IMR-90 (cell line): ENCODE measurements around the gene TMPRSS6. TPM values are rescaled to one million over a fixed set of nuclear protein-coding genes. Genes with fewer than 3 reads are reported as not detected.

Source experiments
- ATAC-seq: fragments of 200-7000 bp; cut with Tn5 transposase; 2 replicates; pipeline ENCODE4 v1.9.1; 2020; ENCODE audit warnings: low read depth, mild to moderate bottlenecking, moderate library complexity
- BruUV-seq: library from RNA; stranded (reverse); fragments of 400-500 nt; replicated peaks from 2 replicates; lab custom pipeline; 2021; lab: Mats Ljungman, UMichigan
- CTCF ChIA-PET: fragments of 300-600 bp; formaldehyde crosslinking; extraction: SDS; loops from one replicate; lab custom pipeline; 2021; ENCODE audit warnings: antibody characterized with exemption; lab: Yijun Ruan, JAX
- POLR2A ChIA-PET: fragments of 300-600 bp; sonication (Branson Sonifier 250); formaldehyde crosslinking; loops from one replicate; lab custom pipeline; 2022; ENCODE audit warnings: antibody characterized with exemption; ENCODE audit not compliant: unreplicated experiment; lab: Charles Lee
- DNase-seq: peaks from one replicate; pipeline ENCODE4 v3.0.0; 2013
- H2AFZ ChIP-seq: replicated peaks from 2 replicates; pipeline ENCODE3; 2013; ENCODE audit warnings: low read length, mild to moderate bottlenecking; ENCODE audit not compliant: poor library complexity
- H2AK5ac ChIP-seq: 2 replicates; pipeline ENCODE4 v1.6.1; 2013; ENCODE audit warnings: low read depth, low read length, inconsistent platforms
- H2AK9ac ChIP-seq: replicated peaks from 2 replicates; pipeline ENCODE3; 2013; ENCODE audit warnings: mild to moderate bottlenecking, low read depth, low read length, moderate library complexity; ENCODE audit not compliant: poor library complexity
- H2BK120ac ChIP-seq: 2 replicates; pipeline ENCODE4 v1.6.1; 2013; ENCODE audit warnings: low read depth, low read length, inconsistent platforms
- H2BK15ac ChIP-seq: 3 replicates; pipeline ENCODE4 v1.6.1; 2013; ENCODE audit warnings: low read depth, low read length, inconsistent platforms
- H2BK20ac ChIP-seq: 2 replicates; pipeline ENCODE4 v1.6.1; 2013; ENCODE audit warnings: low read depth, mild to moderate bottlenecking, inconsistent platforms, low read length, moderate library complexity
- H2BK5ac ChIP-seq: 2 replicates; pipeline ENCODE4 v1.6.1; 2013; ENCODE audit warnings: mild to moderate bottlenecking, low read depth, low read length, inconsistent platforms; ENCODE audit not compliant: poor library complexity, severe bottlenecking
- H3K14ac ChIP-seq: replicated peaks from 2 replicates; pipeline ENCODE4 v1.6.1; 2013; ENCODE audit warnings: low read depth, low read length, inconsistent platforms
- H3K18ac ChIP-seq: 2 replicates; pipeline ENCODE4 v1.6.1; 2013; ENCODE audit warnings: low read depth, low read length, control low read depth
- H3K23ac ChIP-seq: 2 replicates; pipeline ENCODE4 v1.6.1; 2013; ENCODE audit warnings: low read depth, low read length, inconsistent platforms
- H3K27ac ChIP-seq: 2 replicates; pipeline ENCODE4 v1.5.1; 2013; ENCODE audit warnings: mild to moderate bottlenecking, control low read depth, low read length; ENCODE audit not compliant: insufficient read depth
- H3K27me3 ChIP-seq: 2 replicates; pipeline ENCODE4 v1.6.1; 2013; ENCODE audit warnings: low read length; ENCODE audit not compliant: control insufficient read depth, insufficient read depth
- H3K36me3 ChIP-seq: 2 replicates; pipeline ENCODE4 v1.6.1; 2013; ENCODE audit warnings: low read length, mixed read lengths; ENCODE audit not compliant: control insufficient read depth, insufficient read depth
- H3K4ac ChIP-seq: 2 replicates; pipeline ENCODE4 v1.6.1; 2013; ENCODE audit warnings: low read depth, low read length, inconsistent platforms
- H3K4me1 ChIP-seq: 2 replicates; pipeline ENCODE4 v1.6.1; 2013; ENCODE audit warnings: low read length, mixed read lengths; ENCODE audit not compliant: control insufficient read depth, insufficient read depth
- H3K4me2 ChIP-seq: 2 replicates; pipeline ENCODE4 v1.6.1; 2013; ENCODE audit warnings: low read depth, mild to moderate bottlenecking, control low read depth, low read length, moderate library complexity
- H3K4me3 ChIP-seq: 2 replicates; pipeline ENCODE4 v1.5.1; 2013; ENCODE audit warnings: low read depth, mild to moderate bottlenecking, control low read depth, low read length, moderate library complexity; ENCODE audit not compliant: insufficient read depth
- H3K56ac ChIP-seq: 2 replicates; pipeline ENCODE4 v1.6.1; 2013; ENCODE audit warnings: low read length, inconsistent platforms; ENCODE audit not compliant: insufficient read depth; ENCODE audit errors: extremely low read depth
- H3K79me1 ChIP-seq, 2 experiments: 2 replicates each; pipeline ENCODE4 v1.6.1; 2013; ENCODE audit warnings: low read length in 2 of 2, inconsistent platforms in 1 of 2, low read depth in 1 of 2
- H3K9ac ChIP-seq: 2 replicates; pipeline ENCODE4 v1.6.1; 2013; ENCODE audit warnings: low read depth, low read length, control low read depth
- H3K9me1 ChIP-seq: 2 replicates; pipeline ENCODE4 v1.6.1; 2013; ENCODE audit warnings: low read length, inconsistent platforms; ENCODE audit not compliant: insufficient read depth
- H3K9me3 ChIP-seq: 2 replicates; pipeline ENCODE4 v1.6.1; 2013; ENCODE audit warnings: low read length; ENCODE audit not compliant: control insufficient read depth, insufficient read depth
- H4K20me1 ChIP-seq: 2 replicates; pipeline ENCODE4 v1.6.1; 2013; ENCODE audit warnings: low read length, inconsistent platforms; ENCODE audit not compliant: insufficient read depth
- H4K5ac ChIP-seq: 2 replicates; pipeline ENCODE4 v1.6.1; 2013; ENCODE audit warnings: mild to moderate bottlenecking, low read depth, low read length, control low read depth
- H4K8ac ChIP-seq, 2 experiments: 2 replicates each; pipeline ENCODE4 v1.6.1; 2013; ENCODE audit warnings: low read depth in 2 of 2, low read length in 2 of 2, control low read depth in 1 of 2, inconsistent platforms in 1 of 2
- H4K91ac ChIP-seq: 2 replicates; pipeline ENCODE4 v1.6.1; 2013; ENCODE audit warnings: low read depth, low read length, inconsistent platforms; ENCODE audit not compliant: insufficient read depth
- CEBPB ChIP-seq: IDR thresholded peaks from 2 replicates; pipeline ENCODE4 v1.6.1; 2012; ENCODE audit warnings: low read depth, low read length, improper control_type of control experiment
- CHD1 ChIP-seq: IDR thresholded peaks from 2 replicates; pipeline ENCODE4 v1.6.1; 2012; ENCODE audit warnings: low read depth, low read length, improper control_type of control experiment
- ELK1 ChIP-seq: fragments of 150-350 bp; IDR thresholded peaks from 2 replicates; pipeline ENCODE4 v1.6.1; 2016; ENCODE audit warnings: low read depth, mild to moderate bottlenecking, low read length, moderate library complexity, borderline replicate concordance
- FOS ChIP-seq: fragments of 150-350 bp; IDR thresholded peaks from 2 replicates; pipeline ENCODE4 v1.6.1; 2016; ENCODE audit warnings: low read depth, low read length
- MAFK ChIP-seq: IDR thresholded peaks from 2 replicates; pipeline ENCODE4 v1.6.1; 2012; ENCODE audit warnings: low read depth, low read length, improper control_type of control experiment
- MAZ ChIP-seq: IDR thresholded peaks from 2 replicates; pipeline ENCODE4 v1.6.1; 2012; ENCODE audit warnings: low read depth, mild to moderate bottlenecking, low read length, improper control_type of control experiment, moderate library complexity, borderline replicate concordance
- NFE2L2 ChIP-seq: fragments of 150-350 bp; IDR thresholded peaks from 2 replicates; pipeline ENCODE4 v1.6.1; 2016; ENCODE audit warnings: low read depth, mild to moderate bottlenecking, low read length
- POLR2A ChIP-seq: IDR thresholded peaks from 2 replicates; pipeline ENCODE4 v1.6.1; 2012; ENCODE audit warnings: mild to moderate bottlenecking, low read depth, low read length
- RAD21 ChIP-seq: IDR thresholded peaks from 2 replicates; pipeline ENCODE4 v1.6.1; 2012; ENCODE audit warnings: low read length, improper control_type of control experiment
- WGBS, 2 experiments: methylation state at CpG; one replicate each; pipeline versions ENCODE4 v1.1.5 to v1.1.7; 2013; ENCODE audit warnings: missing lambda C conversion rate in 2 of 2; ENCODE audit not compliant: insufficient read length in 1 of 2; ENCODE audit errors: extremely low coverage in 2 of 2; 5-methylcytosine and 5-hydroxymethylcytosine counted together
- dilution Hi-C: fragments of 300-500 bp; cut with HindIII; formaldehyde crosslinking; loops from one replicate; pipeline ENCODE4 v1.14.3; 2018; ENCODE audit warnings: low sequenced_read_pairs; ENCODE audit not compliant: unreplicated experiment
- in situ Hi-C: fragments of 300-500 bp; cut with MboI; formaldehyde crosslinking; loops from 3 replicates; pipeline ENCODE4 v1.14.3; 2019; ENCODE audit warnings: low sequenced_read_pairs, inconsistent platforms, mixed read lengths
- intact Hi-C: fragments of 100-400 bp; cut with micrococcal nuclease; formaldehyde crosslinking; loops from 2 replicates; pipeline ENCODE4 v1.10.0; 2022
- polyA plus RNA-seq, 3 experiments: library from polyadenylated mRNA; depleted of rRNA; stranded (reverse); fragments of >200 nt; gene quantifications; 2 replicates each; pipeline ENCODE4 v1.2.3, GENCODE V29; 2012; ENCODE audit warnings: low replicate concordance in 1 of 3
- total RNA-seq: library from RNA; depleted of rRNA; stranded (reverse); fragments of >200 nt; gene quantifications from 2 replicates; pipeline ENCODE4 v1.2.3, GENCODE V29; 2012
- TF ChIP-seq, protein P1 (sequence below): conservative IDR thresholded peaks from 2 replicates; pipeline ENCODE4 v1.5.1; 2012; ENCODE audit warnings: mild to moderate bottlenecking, low read depth, low read length, improper control_type of control experiment

The TMPRSS6 gene
- total and polyA plus RNA-seq, 2 of the 4 experiments (the other 2 are of a cell fraction), result not detected

DNA sequence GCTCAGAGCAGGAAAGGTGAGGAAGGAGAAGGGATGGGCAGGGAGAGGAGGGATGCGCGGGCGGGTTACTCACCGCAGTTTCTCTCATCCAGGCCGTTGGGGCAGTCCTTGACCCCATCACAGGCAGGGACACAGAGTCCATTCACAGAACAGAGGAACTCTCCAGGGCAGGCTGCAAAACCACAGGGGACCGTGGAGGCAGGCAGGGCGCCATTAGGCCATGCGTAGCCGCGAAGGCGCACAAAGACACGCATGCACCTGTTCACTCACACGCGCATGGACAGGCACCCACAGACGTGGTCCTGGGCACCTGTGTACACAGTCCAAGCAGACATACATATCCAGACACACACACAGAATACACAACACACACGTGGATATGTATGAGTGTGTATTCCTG is 35.0 kb downstream of the TMPRSS6 start:
- no peak overlapping the region for H2AK9ac ChIP-seq
- H2BK15ac ChIP-seq, result no peak overlapping the region
- CTCF ChIA-PET, result no interaction called here
- TF ChIP-seq MAZ (no peak), FOS (no peak), NFE2L2 (no peak), POLR2A (no peak), CEBPB (no peak), RAD21 (no peak), MAFK (no peak), CHD1 (no peak), ELK1 (no peak)
- TF ChIP-seq, protein P1, sequence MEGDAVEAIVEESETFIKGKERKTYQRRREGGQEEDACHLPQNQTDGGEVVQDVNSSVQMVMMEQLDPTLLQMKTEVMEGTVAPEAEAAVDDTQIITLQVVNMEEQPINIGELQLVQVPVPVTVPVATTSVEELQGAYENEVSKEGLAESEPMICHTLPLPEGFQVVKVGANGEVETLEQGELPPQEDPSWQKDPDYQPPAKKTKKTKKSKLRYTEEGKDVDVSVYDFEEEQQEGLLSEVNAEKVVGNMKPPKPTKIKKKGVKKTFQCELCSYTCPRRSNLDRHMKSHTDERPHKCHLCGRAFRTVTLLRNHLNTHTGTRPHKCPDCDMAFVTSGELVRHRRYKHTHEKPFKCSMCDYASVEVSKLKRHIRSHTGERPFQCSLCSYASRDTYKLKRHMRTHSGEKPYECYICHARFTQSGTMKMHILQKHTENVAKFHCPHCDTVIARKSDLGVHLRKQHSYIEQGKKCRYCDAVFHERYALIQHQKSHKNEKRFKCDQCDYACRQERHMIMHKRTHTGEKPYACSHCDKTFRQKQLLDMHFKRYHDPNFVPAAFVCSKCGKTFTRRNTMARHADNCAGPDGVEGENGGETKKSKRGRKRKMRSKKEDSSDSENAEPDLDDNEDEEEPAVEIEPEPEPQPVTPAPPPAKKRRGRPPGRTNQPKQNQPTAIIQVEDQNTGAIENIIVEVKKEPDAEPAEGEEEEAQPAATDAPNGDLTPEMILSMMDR, result no peak
- in situ Hi-C loops, result no loop called here
- no peak overlapping the region for H3K56ac ChIP-seq
- H4K8ac ChIP-seq, result no peak overlapping the region
- H3K9me1 ChIP-seq, result no peaks in the 10 kb centered on the region
- no peak overlapping the region for H2BK5ac ChIP-seq
- 60% methylated on average over 1 of the region's 16 CpGs; no CpG with 5 or more reads in 1 of the 2 experiments for WGBS, 2 experiments
- DNase-seq (no peak), ATAC-seq (no peak)
- no peak overlapping the region for H3K4ac ChIP-seq
- H2BK120ac ChIP-seq, result no peak overlapping the region
- no peak overlapping the region for H2AFZ ChIP-seq
- dilution Hi-C loops, result no loop called here
- peaks cover 48% of the 10 kb centered on the region for H3K27me3 ChIP-seq
- H3K9ac ChIP-seq, result no peak overlapping the region
- H3K9me3 ChIP-seq, result no peaks in the 10 kb centered on the region
- no peak overlapping the region for H2BK20ac ChIP-seq
- intact Hi-C loops, result no loop called here
- H3K18ac ChIP-seq, result no peak overlapping the region
- H2AK5ac ChIP-seq, result no peak overlapping the region
- H3K4me1 ChIP-seq, result no peaks in the 10 kb centered on the region
- H3K4me2 ChIP-seq, result no peak overlapping the region
- H4K20me1 ChIP-seq, result no peaks in the 10 kb centered on the region
- no peak overlapping the region for H3K14ac ChIP-seq
- no peak overlapping the region for H3K27ac ChIP-seq
- no peaks in the 10 kb centered on the region for H3K36me3 ChIP-seq
- POLR2A ChIA-PET, result no interaction called here
- no peak overlapping the region for H3K23ac ChIP-seq
- H4K5ac ChIP-seq, result no peak overlapping the region
- no peak overlapping the region for H3K4me3 ChIP-seq
- H3K79me1 ChIP-seq, result no peaks in the 10 kb centered on the region
- no peak overlapping the region for H4K91ac ChIP-seq
- no TSS peak for BruUV-seq
